Skin epidermis (tissue), 12 donors: Measurements from ENCODE around the gene CHPT1.
A peak's percentile ranks its signal among the peaks of the same experiment; 100 is the strongest.
"Not testable (repeated sequence)": the region's sequence is repeated elsewhere in the genome, so short reads cannot be mapped to it uniquely, and the experiment has no call there.

Experiments used
- H3K27ac ChIP-seq, 21 experiments: fragments of 200-600 bp; sonication (generic) in 11 of 21; one replicate each; pipeline ENCODE4 v1.5.0; 2020; ENCODE audit warnings: mild to moderate bottlenecking in 3 of 21, inconsistent platforms in 2 of 21, moderate library complexity in 2 of 21
- H3K4me3 ChIP-seq, 7 experiments: fragments of 200-600 bp; sonication (generic) in 2 of 7; one replicate each; pipeline ENCODE4 v1.5.0; 2020; ENCODE audit warnings: inconsistent platforms in 2 of 7, mild to moderate bottlenecking in 2 of 7, moderate library complexity in 1 of 7

CHPT1 gene

GRCh38 chr12:101680240-101680639 lies 17.2 kb upstream of the CHPT1 start:
- H3K4me3 ChIP-seq = no peak overlapping the region
- H3K27ac ChIP-seq = no peak overlapping the region

- no peak overlapping the region for H3K27ac ChIP-seq
- no peak overlapping the region for H3K4me3 ChIP-seq
Measured at GRCh38 chr12:101680647-101681046, 16.8 kb upstream of the CHPT1 start.

GRCh38 chr12:101681627-101682026 lies 15.8 kb upstream of the CHPT1 start:
- not testable (repeated sequence) for H3K4me3 ChIP-seq, H3K27ac ChIP-seq

GRCh38 chr12:101685092-101685491 lies 12.3 kb upstream of the CHPT1 start:
- H3K4me3 ChIP-seq = no peak overlapping the region
- no peak overlapping the region for H3K27ac ChIP-seq

- H3K4me3 ChIP-seq = no peak overlapping the region
- no peak overlapping the region for H3K27ac ChIP-seq
Measured at GRCh38 chr12:101686176-101686575, 11.3 kb upstream of the CHPT1 start.

- no peak overlapping the region for H3K4me3 ChIP-seq
- H3K27ac ChIP-seq = no peak overlapping the region
Measured at GRCh38 chr12:101690544-101691098, 6.8 kb upstream of the CHPT1 start.

- no peak overlapping the region for H3K27ac ChIP-seq
- H3K4me3 ChIP-seq = no peak overlapping the region
Measured at GRCh38 chr12:101691503-101692096, 5.8 kb upstream of the CHPT1 start.

GRCh38 chr12:101694297-101694848 lies 3.1 kb upstream of the CHPT1 start:
- Histone ChIP-seq H3K4me3 (no peak overlapping the region), H3K27ac (no peak overlapping the region)

GRCh38 chr12:101694986-101695385 lies 2.5 kb upstream of the CHPT1 start:
- peak overlapping the region in 2 of 21 experiments; percentile 5 to 7 for H3K27ac ChIP-seq

GRCh38 chr12:101695706-101696105 lies 1.7 kb upstream of the CHPT1 start:
- no peak overlapping the region for H3K4me3 ChIP-seq
- peak overlapping the region in 2 of 21 experiments; percentile 5 to 90 for H3K27ac ChIP-seq

More at GRCh38 chr12:101694986-101695385, 2.5 kb upstream of the CHPT1 start:
- H3K4me3 ChIP-seq = no peak overlapping the region

GRCh38 chr12:101696251-101697196 lies 916 bp upstream of the CHPT1 start:
- Histone ChIP-seq H3K4me3 (peak overlapping the region; percentile 53 to 88 (median 81)), H3K27ac (peak overlapping the region in 19 of 21 experiments; percentile 61 to 94 (median 84))

- Histone ChIP-seq H3K4me3 (peak overlapping the region; percentile 53 to 88 (median 81)), H3K27ac (peak overlapping the region; percentile 8 to 94 (median 83))
Measured at GRCh38 chr12:101697930-101698799, 725 bp downstream of the CHPT1 start.

- Histone ChIP-seq H3K4me3 (peak overlapping the region in 6 of 7 experiments; percentile 53 to 88 (median 83)), H3K27ac (peak overlapping the region in 7 of 21 experiments; percentile 15 to 94 (median 90))
Measured at GRCh38 chr12:101698800-101699347, 1.4 kb downstream of the CHPT1 start.

GRCh38 chr12:101700299-101700820 lies 2.9 kb downstream of the CHPT1 start:
- Histone ChIP-seq H3K4me3 (no peak overlapping the region), H3K27ac (peak overlapping the region in 1 of 21 experiments; percentile 35)

- Histone ChIP-seq H3K4me3 (no peak overlapping the region), H3K27ac (peak overlapping the region in 1 of 21 experiments; percentile 14)
Measured at GRCh38 chr12:101703487-101703886, 6.0 kb downstream of the CHPT1 start.

GRCh38 chr12:101706403-101706802 lies 9.0 kb downstream of the CHPT1 start:
- no peak overlapping the region for H3K4me3 ChIP-seq
- H3K27ac ChIP-seq = no peak overlapping the region

GRCh38 chr12:101707131-101707782 lies 9.8 kb downstream of the CHPT1 start:
- no peak overlapping the region for H3K4me3 ChIP-seq
- no peak overlapping the region for H3K27ac ChIP-seq

- Histone ChIP-seq H3K27ac (no peak overlapping the region), H3K4me3 (no peak overlapping the region)
Measured at GRCh38 chr12:101710288-101710687, 12.8 kb downstream of the CHPT1 start.
